ENCODE measurements around the gene CROCC2. TPM values are rescaled to one million over a fixed set of nuclear protein-coding genes. Genes with fewer than 3 reads are reported as not detected.

CROCC2 gene
- total RNA-seq, 1 donor from 2014 or later = not detected

- intact Hi-C loops (cut with DNase I) = no loop called here
- DNase-seq (ENCODE audit: missing footprints) = peak; percentile 55
- ATAC-seq = no peak
Measured at GRCh38 chr2:240899468-240899865, 6.7 kb upstream of the CROCC2 start.

GRCh38 chr2:240900141-240900860, 5.8 kb upstream of the CROCC2 start:
- ATAC-seq (no peak), DNase-seq (ENCODE audit: missing footprints) (peak; percentile 68)

GRCh38 chr2:240901986-240902614, 4.0 kb upstream of the CROCC2 start:
- ATAC-seq (no peak), DNase-seq (ENCODE audit: missing footprints) (peak; percentile 6)
- intact Hi-C loops (cut with DNase I) = no loop called here

More at GRCh38 chr2:240900141-240900860, 5.8 kb upstream of the CROCC2 start:
- intact Hi-C loops (cut with DNase I) = no loop called here

GRCh38 chr2:240902615-240903041, 3.5 kb upstream of the CROCC2 start:
- intact Hi-C loops (cut with DNase I) = no loop called here
- peak; percentile 33 for DNase-seq (ENCODE audit: missing footprints)
- ATAC-seq = no peak

GRCh38 chr2:240903191-240904060, 2.7 kb upstream of the CROCC2 start:
- ATAC-seq (no peak), DNase-seq (ENCODE audit: missing footprints) (peak; percentile 48)
- intact Hi-C loops (cut with DNase I) = no loop called here

GRCh38 chr2:240904216-240905175, 1.6 kb upstream of the CROCC2 start:
- intact Hi-C loops (cut with DNase I) = no loop called here
- ATAC-seq = no peak
- DNase-seq (ENCODE audit: missing footprints) = peak; percentile 37

GRCh38 chr2:240905176-240905781, 857 bp upstream of the CROCC2 start:
- DNase-seq (ENCODE audit: missing footprints) (peak; percentile 20), ATAC-seq (no peak)
- intact Hi-C loops (cut with DNase I) = no loop called here

- intact Hi-C loops (cut with DNase I) = no loop called here
- ATAC-seq (no peak), DNase-seq (ENCODE audit: missing footprints) (no peak)
Measured at GRCh38 chr2:240906911-240907590, 915 bp downstream of the CROCC2 start.

- DNase-seq (ENCODE audit: missing footprints) (no peak), ATAC-seq (no peak)
- intact Hi-C loops (cut with DNase I) = no loop called here
Measured at GRCh38 chr2:240909216-240909974, 3.3 kb downstream of the CROCC2 start.

- no peak for DNase-seq (ENCODE audit: missing footprints)
- no peak for ATAC-seq
- intact Hi-C loops (cut with DNase I) = loop anchor here (5.0 kb wide), 2 partner anchors 54 to 81 kb away; no protein-coding TSS in a partner anchor
Measured at GRCh38 chr2:240911641-240912265, 5.6 kb downstream of the CROCC2 start.

- intact Hi-C loops (cut with DNase I) = loop anchor here (5.0 kb wide), 2 partner anchors 56 to 79 kb away; no protein-coding TSS in a partner anchor
- no peak for DNase-seq (ENCODE audit: missing footprints)
- ATAC-seq = no peak
Measured at GRCh38 chr2:240912878-240913809, 7.0 kb downstream of the CROCC2 start.

- DNase-seq (ENCODE audit: missing footprints) = peak; percentile 91
- ATAC-seq = peak; percentile 63
- intact Hi-C loops (cut with DNase I) = loop anchor here (5.0 kb wide), 2 partner anchors 57 to 78 kb away; no protein-coding TSS in a partner anchor
Measured at GRCh38 chr2:240913810-240914644, 7.9 kb downstream of the CROCC2 start.

GRCh38 chr2:240914645-240915525, 8.7 kb downstream of the CROCC2 start:
- intact Hi-C loops (cut with DNase I) = loop anchor here (5.0 kb wide), 2 partner anchors 58 to 77 kb away; no protein-coding TSS in a partner anchor
- no peak for ATAC-seq
- DNase-seq (ENCODE audit: missing footprints) = peak; percentile 55

Measured in Right ventricle myocardium inferior (tissue), 1 donor.